ENCODE measurements around the gene CAV1.
"Not testable (repeated sequence)": the region's sequence is repeated elsewhere in the genome, so short reads cannot be mapped to it uniquely, and the experiment has no call there.

Gene CAV1

DNA sequence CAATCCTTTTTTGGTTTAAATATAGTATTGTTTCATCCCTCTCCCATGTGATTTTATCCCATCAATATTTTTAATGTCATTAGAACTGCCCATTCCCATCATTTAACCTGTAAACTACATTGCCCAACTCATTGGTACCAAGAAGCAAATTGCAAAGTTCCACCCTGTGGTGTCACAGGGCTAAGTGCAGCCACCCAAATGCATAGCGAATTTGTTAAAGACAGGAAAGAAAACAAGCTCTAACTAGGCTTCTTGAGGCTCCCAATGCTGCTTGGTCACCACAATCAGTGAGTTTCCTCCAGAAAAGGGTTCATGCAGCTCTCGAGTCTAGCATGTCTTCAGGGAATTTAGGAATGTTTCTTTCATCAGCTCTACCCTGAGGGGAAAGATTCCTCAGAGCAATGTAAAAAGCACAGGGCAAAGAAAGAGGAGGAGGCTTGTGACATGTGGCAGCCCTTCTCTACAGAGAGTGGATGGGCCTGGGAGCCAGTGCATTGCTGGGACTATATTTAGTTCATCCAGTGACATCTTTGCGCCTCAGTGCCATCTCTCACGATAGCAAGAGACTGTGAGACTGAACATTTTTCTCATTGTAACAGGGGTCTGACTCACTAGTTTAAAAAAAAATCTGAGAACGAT, 58.1 kb downstream of the CAV1 start:
- DNase-seq (ENCODE audit: low read depth), result no peak

DNA sequence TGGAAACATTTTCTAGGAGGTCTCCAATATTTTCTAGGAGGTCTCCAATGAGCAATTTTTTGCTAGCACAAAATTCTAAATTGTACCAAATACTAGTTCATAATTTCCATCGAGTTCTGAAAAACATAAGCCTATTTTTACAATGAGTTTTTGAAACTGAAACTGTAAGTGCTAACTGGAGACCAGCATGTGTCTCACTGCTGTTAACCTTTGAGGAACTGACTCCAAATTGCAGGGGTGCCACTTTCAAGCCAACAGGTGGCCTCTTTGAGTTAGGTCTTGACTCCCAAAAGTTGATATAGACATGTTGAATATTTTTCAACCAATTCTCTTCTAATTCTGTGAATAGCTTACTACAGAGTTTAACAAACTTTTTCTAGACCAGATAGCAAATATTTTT, 58.8 kb downstream of the CAV1 start:
- DNase-seq (ENCODE audit: low read depth), result no peak

DNA sequence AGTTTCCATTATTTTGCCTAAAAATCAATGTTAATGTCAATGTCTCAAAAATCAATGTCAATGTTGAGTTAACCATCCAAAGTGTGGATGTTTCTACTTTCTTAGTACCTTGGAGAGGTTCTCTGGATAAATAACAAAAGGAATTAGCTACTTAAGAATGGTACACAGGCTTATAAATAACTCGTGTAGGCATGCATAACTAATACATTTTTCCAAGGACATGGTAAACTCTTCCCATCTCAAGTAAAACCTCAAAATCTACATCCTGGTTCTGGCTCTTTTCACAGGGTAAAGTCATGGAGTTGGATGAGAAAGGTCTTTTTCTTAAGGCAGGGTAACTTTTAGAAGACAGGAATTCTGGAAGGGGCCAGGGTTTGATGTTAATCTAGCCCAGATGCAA, 59.9 kb downstream of the CAV1 start:
- no peak for DNase-seq (ENCODE audit: low read depth)

DNA sequence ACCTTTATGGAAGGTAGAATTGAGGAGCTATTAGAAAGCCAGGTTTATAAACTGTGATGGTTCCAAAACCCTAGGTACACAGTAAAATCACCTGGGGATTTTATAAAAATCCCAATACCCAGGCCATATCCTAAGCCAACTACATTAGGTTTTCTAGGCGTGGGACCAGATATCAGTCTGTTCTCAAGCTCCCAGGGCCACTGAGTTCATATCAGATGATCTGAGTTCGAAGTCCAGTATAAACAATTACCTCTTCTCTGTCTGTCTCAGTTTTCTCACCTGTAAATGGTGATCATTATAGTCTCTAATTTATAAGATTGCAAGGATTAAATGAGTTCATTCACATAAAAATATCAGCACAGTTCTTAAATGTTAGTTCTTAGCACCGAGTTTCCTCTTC, 60.6 kb downstream of the CAV1 start:
- DNase-seq (ENCODE audit: low read depth), result no peak

- no peak for DNase-seq (ENCODE audit: low read depth)
Observed at GRCh38 chr7:116585967-116586366, 61.1 kb downstream of the CAV1 start.

- DNase-seq (ENCODE audit: low read depth), result not testable (repeated sequence)
Observed at GRCh38 chr7:116587200-116587599, 62.4 kb downstream of the CAV1 start.

DNA sequence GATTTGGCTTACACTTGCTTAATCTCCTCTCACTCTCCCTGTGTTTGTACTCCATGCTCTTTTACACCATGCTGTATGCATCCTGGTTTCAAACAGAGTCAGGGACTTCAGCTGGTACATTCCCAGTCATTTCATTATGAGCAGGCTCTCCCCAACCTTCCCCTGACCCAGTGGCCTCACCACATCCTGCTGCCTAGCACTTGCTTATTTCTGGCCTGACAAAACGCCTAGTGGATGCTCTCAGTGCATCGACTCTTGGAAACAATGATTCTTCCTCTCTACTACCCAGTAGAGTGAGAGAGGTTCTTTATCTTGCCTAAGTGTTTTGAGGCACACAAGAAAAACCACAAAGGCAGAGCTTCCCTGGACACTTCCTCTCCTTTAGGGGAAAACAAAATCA, 63.4 kb downstream of the CAV1 start:
- no peak for DNase-seq (ENCODE audit: low read depth)

DNA sequence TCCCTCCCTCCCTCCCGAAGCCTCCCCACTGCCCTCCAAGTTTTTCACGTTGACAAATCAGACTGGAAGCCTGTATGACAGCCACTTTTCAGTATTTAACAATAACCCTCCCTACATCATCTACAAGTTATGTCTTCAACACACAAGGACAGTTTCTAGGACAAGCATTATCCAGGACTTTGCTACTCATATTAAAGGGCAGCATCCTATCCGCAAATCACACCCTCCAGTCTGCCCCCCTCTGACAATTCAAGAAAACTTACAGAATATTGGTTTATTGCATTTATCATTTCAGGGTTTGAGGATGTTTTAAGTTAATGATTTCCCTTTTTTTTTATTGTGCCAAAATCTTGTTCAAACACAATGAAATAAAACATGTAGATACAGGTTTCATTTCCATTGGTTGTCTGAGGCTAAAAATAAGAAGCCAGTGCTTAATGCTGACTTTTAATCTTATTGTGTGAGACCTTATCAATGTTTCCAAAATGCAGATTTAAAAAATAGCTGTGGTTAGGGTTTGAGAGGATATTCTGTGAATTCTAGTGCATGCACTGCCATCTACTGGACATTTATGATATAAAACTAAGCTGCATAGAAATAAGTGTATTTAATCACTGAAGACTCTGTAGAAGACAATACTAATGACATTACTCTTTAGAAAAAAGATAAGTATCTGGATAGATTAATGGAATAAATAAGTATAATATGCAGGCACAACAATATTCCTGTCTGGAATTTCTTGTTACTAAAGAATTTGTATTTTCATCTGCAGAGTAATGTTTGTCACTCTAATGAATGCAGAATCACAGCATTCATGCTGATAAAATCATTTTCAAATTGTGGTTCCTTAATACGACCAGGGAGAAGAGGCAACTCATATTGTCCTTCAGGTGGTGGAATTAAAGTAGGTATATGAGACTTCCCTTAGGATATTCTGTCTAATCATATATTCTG, 64.1 kb downstream of the CAV1 start:
- DNase-seq (ENCODE audit: low read depth), result peak; percentile 52

DNA sequence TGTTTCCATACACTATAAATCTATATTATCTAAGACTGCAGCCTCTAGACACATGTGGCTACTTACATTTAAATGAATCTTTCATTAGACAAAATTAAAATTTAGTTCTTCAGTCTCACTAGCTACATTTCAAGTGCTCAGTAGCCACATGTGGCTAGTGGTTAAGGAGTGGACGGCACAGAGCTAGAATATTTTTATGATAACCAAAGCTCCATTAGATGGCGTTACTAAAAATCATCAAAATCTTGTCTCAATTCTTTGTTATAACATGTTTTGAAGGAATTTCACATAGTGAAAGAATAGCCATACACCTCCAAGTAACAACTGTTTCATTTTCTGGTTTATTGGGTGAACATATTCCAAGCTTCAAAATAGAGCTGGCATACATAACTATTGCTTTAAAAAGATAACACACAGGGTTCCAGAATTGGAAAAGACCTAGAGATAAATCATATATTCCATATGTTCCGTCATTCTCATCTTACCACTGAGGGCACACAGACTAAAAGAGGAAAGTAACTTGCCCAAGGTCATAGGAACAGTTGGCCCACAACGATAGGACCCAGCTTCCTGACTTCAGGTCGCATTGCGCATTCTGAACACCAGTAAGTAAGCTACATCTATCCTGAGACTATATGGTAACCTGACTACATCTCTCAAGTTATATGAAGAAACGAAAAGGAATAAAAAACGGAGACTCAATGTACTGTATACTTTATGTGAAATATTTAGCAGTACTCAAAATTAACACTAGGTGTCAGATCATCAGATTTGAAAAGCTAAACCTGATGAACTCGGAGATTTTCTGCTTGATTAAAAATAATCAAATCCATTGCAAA, 66.6 kb downstream of the CAV1 start:
- no peak for DNase-seq (ENCODE audit: low read depth)

DNA sequence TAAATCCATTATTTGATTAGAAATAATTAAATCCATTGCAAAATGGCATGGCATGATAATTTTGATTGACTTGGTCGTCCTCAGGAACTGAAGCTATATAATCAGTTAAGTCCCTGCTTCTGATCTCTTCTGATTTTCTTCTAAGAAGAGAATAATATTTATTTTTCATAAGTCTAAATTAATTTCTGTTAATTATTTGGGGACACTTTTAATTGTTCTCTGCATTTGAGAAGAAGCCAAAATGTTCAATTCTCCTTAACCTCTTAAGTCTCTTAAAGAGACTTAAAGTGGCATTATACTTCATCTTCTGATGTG, 67.2 kb downstream of the CAV1 start:
- DNase-seq (ENCODE audit: low read depth), result no peak

DNA sequence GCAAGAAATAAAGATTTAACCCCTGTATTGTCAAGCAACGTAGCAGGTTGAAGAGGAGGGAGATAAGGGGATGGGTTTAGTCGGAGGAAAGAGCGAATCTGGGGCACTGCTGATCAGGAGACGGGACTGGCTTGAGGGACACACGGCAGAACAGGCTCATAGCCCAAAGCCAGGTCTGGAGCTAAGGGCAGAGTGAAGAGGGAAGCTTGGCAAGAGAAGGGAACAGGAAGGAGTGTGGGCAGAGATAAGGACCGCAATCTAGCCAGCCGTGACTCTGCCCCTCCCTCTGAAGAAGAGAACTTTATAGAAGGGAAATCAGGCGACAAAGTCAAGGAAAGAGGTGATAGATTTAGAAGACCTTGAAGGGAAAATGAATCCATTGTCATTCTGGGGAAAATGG, 67.6 kb downstream of the CAV1 start:
- DNase-seq (ENCODE audit: low read depth), result no peak

DNA sequence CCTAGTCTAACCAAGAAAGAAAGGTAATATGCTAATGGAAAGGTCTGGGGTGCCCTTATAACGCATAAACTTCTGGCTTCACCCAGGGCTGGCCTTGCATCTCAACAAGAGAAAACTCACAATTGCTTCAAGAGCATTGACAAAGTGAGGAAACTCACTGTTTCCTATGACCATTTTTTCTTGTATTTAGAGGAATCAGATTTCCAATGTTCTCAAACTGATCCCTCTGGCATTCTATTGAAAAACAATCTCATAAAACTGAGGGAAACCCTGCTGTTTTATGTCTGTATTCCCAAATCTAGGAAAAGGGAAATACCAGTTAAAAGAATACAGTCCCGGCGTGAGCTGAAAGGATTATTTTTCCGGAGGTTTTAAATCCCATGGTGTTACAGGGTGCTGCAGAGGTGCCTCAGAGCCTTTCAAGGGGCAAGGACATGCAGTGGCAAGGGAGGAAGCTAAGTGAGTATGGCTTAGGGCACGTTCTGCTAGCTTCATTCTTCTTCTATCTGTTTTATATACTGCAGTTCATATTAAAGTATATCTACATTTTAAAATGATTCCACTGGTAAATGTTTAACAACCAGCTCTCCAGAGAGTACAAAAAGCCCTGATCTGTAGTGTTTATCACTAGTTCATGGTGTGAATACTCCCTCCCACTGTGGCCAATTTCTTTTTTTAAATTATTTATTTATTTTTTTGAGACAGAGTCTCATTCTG, 68.7 kb downstream of the CAV1 start:
- DNase-seq (ENCODE audit: low read depth), result no peak

GRCh38 chr7:116595063-116595462, 70.2 kb downstream of the CAV1 start:
- DNase-seq (ENCODE audit: low read depth), result no peak

DNA sequence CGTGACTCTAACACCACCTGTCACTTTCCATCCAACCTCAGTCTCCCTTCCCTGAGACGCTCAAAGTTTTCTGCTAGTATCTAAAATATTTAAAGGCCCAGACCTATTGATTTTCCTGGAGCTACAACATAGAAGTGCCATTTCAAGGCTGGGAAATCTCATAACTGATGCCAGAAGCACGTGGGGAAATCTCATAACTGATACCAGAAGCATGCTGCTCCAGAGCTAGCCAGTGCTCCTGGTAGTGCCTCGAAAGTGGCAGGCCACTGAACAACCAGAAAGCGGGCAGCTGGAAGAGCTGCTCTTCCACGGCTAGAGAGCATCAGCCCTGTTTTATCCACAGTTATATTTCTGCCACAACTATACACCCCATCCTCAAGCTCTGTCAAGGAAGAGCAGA, 72.5 kb downstream of the CAV1 start:
- DNase-seq (ENCODE audit: low read depth), result no peak

GRCh38 chr7:116598278-116598677, 73.4 kb downstream of the CAV1 start:
- DNase-seq (ENCODE audit: low read depth), result no peak

DNA sequence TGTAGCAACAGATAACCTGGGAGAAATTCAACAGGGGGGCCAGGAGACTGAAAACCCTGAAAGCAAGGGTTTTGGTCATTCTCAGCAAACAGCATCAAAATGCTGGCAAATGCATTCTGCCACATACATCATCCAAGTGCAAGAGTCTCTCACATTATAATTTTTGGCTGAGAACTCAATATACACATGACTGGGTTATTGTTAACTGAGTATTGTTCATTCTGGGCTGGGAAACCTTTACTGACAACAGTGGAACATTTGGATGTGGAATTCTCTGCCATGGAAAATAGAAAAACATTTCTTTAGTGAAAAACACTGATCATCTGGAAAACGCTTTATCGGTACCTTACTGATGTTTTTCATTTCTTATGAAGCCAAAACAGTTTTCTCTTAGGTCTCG, 74.0 kb downstream of the CAV1 start:
- no peak for DNase-seq (ENCODE audit: low read depth)

DNA sequence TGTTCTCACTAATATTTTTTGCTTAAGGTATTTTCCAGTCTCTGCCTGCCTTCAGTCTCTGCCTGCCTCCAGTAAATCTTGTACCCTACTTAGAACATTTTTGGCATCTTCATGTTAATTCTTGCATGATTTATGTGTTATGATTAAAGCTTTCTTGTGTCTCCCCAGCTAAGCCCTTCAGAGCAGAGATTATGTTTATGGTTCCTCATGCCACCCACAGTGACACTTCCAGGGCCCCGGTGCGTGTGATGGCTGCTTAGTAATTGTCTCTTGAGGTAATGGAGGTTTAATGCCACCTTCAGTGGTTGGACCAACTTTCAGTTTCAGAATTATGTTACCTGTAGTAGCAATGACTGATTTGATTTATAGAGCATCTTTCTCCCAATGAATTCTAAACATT, 76.6 kb downstream of the CAV1 start:
- no peak for DNase-seq (ENCODE audit: low read depth)

GRCh38 chr7:116607299-116607698, 82.5 kb downstream of the CAV1 start:
- DNase-seq (ENCODE audit: low read depth), result no peak

GRCh38 chr7:116610210-116610609, 85.4 kb downstream of the CAV1 start:
- no peak for DNase-seq (ENCODE audit: low read depth)

- DNase-seq (ENCODE audit: low read depth), result no peak
Observed at GRCh38 chr7:116610721-116611120, 85.9 kb downstream of the CAV1 start.
